KOPT-K1 (cell line): ENCODE measurements around the gene LIF.

Experiments used
- H3K27ac ChIP-seq: fragments of 200-600 bp; sonication (generic); 2 replicates; pipeline ENCODE4 v1.5.1; 2016; ENCODE audit warnings: antibody characterized with exemption, mild to moderate bottlenecking, low read depth, low read length; ENCODE audit not compliant: poor library complexity, severe bottlenecking
- H3K36me3 ChIP-seq: fragments of 200-600 bp; sonication (generic); 2 replicates; pipeline ENCODE4 v1.5.1; 2017; ENCODE audit warnings: antibody characterized with exemption, mild to moderate bottlenecking, low read length, moderate library complexity; ENCODE audit not compliant: insufficient read depth
- H3K9me3 ChIP-seq: fragments of 200-600 bp; sonication (generic); 2 replicates; pipeline ENCODE4 v1.5.1; 2017; ENCODE audit warnings: antibody characterized with exemption, low read length, mild to moderate bottlenecking; ENCODE audit not compliant: insufficient read depth, poor library complexity, severe bottlenecking

Gene LIF

GRCh38 chr22:30245985-30246813 lies at the start of gene LIF:
Gene LIF (minus strand): TSS chr22:30246759. CDS start chr22:30246695, 64 bp downstream.
- Histone ChIP-seq H3K9me3 (no peaks in the 10 kb centered on the region), H3K36me3 (peaks cover 11% of the 10 kb centered on the region; the same call in 1 of the 2 replicates), H3K27ac (peak within 1 kb of the TSS; percentile 76)

GRCh38 chr22:30296324-30296723 lies 49.8 kb upstream of the LIF start:
- peaks cover 97% of the 10 kb centered on the region for H3K36me3 ChIP-seq
- peak overlapping the region; percentile 72 for H3K27ac ChIP-seq

GRCh38 chr22:30295576-30295975 lies 49.0 kb upstream of the LIF start:
- Histone ChIP-seq H3K36me3 (peaks cover 95% of the 10 kb centered on the region), H3K9me3 (no peaks in the 10 kb centered on the region), H3K27ac (peak overlapping the region; percentile 72)

More at GRCh38 chr22:30296324-30296723, 49.8 kb upstream of the LIF start:
- H3K9me3 ChIP-seq: no peaks in the 10 kb centered on the region

GRCh38 chr22:30294830-30295229 lies 48.3 kb upstream of the LIF start:
- Histone ChIP-seq H3K27ac (no peak overlapping the region), H3K9me3 (no peaks in the 10 kb centered on the region), H3K36me3 (peaks cover 87% of the 10 kb centered on the region)

DNA sequence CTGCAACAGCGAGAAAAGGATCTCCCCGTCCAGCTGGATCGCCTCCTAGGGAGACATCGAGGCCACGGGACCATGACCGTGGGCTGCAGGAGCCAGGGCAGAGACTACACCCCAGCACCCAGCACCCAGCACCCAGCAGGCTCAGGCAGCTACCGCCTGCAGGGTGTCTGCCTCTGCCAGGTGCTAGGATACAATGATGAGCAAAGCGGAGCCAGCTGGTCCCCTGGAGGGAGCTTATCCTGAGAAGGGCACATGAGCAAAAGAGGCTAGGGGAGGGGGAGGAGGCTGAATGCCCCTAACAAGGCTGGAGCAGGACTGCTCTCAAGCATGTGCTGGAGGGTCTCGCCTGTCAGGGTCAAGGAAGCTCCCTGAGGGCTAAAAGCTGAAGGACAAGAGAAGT lies 47.5 kb upstream of the LIF start:
- Histone ChIP-seq H3K9me3 (no peaks in the 10 kb centered on the region), H3K36me3 (peaks cover 80% of the 10 kb centered on the region), H3K27ac (no peak overlapping the region)

GRCh38 chr22:30293026-30293425 lies 46.5 kb upstream of the LIF start:
- Histone ChIP-seq H3K36me3 (peaks cover 70% of the 10 kb centered on the region), H3K27ac (no peak overlapping the region)

GRCh38 chr22:30292069-30292970 lies 45.8 kb upstream of the LIF start:
- H3K27ac ChIP-seq: no peak overlapping the region
- peaks cover 62% of the 10 kb centered on the region for H3K36me3 ChIP-seq
- H3K9me3 ChIP-seq: no peaks in the 10 kb centered on the region

More at GRCh38 chr22:30293026-30293425, 46.5 kb upstream of the LIF start:
- no peaks in the 10 kb centered on the region for H3K9me3 ChIP-seq

DNA sequence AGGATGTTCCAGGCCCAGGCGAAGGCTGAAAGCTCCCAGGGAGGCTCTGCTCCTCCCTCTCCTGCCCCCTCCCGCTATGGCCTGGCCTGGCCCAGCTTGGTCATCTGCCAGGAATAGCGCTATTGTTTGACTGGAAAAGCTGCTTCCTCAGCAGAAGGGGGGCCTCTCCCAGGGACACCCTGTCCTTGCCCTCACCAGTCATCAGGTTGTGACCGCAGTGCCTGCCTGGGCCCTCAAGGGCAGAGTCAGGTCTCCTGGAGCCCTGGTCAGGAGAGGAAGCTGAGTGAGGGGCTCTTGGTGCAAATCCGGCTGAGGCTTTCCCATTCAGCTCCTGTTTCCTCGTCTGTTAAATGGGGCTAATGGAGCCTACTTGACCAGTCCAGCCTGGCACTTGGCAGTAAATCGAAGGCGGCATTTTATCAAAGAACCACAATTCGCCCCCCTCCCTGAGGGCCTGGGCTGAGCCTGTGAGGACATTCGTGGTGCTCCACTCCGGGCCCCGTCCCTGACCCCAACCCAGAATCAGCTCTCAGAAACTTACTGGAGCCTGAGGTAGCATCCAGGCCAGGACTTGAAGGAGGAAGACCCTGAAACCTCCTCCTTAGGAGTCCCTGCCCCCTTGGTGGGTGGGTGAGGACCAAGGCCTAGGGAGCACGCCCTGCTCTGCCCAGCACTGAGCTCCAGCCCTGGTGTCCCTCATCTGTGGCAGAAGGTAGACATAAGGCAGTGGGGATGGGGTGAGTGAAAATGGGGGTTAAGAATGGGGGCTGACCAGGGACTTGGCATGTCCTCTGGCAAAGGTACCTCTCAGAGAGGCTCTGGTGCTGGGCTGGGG lies 44.7 kb upstream of the LIF start:
- no peaks in the 10 kb centered on the region for H3K9me3 ChIP-seq
- peaks cover 55% of the 10 kb centered on the region for H3K36me3 ChIP-seq
- peak overlapping the region; percentile 79 for H3K27ac ChIP-seq

DNA sequence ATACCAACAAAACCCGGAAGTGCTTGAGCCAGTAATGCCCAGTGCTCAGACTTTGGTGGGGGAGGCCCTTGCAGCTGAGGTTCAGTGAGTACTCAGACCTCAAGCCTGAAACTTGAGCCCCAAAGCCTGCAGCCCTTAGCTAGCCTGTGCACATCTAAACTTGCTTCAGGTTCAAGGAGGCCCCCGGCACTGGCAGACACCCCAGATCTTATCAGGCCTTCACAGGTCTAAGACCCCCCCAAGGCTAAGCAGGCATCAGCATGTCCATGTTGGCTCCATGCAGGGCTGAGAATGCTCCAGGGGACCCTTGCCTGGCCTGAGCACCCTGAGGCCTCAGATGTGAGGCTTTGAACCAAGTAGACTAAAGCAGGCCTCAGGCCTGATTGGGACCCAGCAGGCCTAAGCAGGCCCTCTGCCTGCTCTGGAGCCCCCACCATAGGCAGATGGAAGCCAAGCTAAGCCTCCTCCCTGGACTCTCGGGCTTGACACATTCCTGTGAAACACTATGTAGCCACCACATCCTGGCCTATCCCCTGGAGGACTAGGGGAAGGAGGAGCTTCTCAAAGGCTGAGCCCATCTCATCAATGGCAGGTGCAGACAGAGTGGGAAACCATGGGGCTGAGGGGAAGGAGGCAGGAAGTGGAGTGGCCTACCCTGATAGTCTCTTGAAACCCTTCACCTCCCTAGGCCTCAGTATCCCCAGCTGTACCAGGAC lies 43.9 kb upstream of the LIF start:
- Histone ChIP-seq H3K27ac (peak overlapping the region; percentile 79), H3K36me3 (peaks cover 47% of the 10 kb centered on the region), H3K9me3 (no peaks in the 10 kb centered on the region)

DNA sequence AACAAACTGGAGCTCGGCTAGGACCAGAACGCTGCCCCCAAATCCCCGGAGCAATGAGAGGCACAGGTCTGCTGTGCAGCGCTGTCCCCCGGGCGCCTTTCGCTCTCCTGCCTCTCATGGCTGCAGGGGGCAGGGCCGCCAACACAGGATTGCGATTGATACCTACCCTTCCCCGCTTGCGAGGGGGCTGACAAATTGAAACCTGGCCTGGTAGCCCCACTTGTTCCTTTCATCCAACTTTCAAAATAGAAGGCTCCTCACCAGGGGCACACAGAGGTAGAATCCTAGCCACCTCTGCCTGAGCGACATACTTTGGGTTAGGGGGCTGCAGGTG lies 43.4 kb upstream of the LIF start:
- peaks cover 42% of the 10 kb centered on the region for H3K36me3 ChIP-seq
- no peaks in the 10 kb centered on the region for H3K9me3 ChIP-seq
- peak overlapping the region; percentile 79 for H3K27ac ChIP-seq

DNA sequence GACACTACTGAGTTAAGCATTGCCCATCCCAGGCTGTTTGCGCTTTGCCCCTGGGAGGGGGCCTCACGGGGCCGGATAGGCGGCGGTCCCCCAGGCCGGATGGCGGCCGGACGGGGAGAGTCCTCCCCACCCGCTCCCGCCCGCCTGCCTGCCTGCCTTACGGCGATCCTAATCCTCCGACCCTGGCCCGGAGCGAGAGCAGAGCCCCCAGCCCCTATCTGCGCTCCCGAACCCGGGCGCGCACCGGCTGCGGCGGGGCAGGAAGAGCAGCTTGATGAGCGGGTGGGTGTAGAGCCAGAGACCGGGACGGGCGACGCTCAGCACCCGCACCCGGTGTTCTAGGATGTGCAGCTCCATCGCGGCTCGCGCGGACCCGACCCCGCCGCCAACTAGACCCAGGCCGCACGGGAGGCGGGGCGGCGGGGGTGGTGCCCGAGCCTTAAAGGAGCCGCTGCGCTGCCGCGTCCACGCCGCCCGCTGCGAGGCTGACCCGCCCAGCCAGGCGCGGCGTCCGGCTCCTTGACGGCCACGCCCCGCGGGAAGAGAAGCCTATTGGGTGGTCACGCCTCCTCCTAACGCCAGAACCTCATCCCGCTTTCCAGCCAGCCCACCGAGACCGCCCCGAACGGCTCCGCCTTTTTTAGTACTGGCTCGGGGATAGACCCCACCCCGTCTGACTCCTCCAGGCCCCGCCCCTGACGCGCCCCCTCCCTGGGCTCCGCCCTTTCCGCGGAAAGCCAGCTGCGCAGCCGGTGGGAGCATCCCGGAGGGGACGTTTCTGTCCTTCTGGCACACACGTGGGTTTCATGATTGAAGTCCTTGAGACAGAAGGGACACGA lies 42.8 kb upstream of the LIF start, which contains the start of gene CASTOR1:
Gene CASTOR1, minus strand, starts transcription at position 365 of the 839 bp plus-strand sequence. Its CDS starts 8 bp downstream, at position 357.
- H3K27ac ChIP-seq: peak within 1 kb of the TSS; percentile 79
- peaks cover 36% of the 10 kb centered on the region for H3K36me3 ChIP-seq
- H3K9me3 ChIP-seq: no peaks in the 10 kb centered on the region

DNA sequence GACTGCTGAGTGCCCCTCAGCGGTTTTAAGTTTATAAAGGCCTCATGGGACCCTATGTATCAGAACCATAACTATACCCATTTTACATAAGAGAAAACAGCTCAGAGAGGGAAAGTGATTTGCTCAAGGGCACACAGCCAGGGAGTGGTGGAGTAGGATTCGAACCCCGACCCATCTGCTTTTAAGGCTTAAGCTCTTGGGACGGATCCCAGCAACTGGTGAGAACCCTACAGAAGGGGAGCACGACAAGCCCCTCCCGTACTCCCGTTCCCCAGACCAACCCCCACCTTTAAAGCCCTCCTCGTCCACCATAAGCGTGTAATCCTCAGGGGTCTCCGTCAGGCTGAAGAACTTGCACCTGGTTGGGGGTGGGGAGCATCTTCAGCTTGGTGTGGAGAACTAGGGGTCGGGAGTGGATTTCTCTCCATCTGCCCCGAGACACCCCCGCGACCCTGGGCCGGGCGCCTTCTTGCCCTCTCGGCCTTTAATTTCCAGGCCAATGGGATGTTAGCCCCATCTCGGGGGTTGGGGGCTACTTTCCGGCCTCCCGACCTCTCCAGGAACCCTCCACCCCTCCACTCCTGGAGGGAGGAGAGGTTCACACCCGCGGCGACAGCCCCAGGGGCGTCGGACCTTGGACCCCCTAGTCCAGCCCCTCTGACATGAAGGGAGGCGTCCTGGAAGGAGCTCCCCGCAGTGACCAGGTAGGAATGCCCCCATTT lies 42.0 kb upstream of the LIF start:
- H3K27ac ChIP-seq: peak overlapping the region; percentile 79
- H3K36me3 ChIP-seq: peaks cover 28% of the 10 kb centered on the region
- H3K9me3 ChIP-seq: no peaks in the 10 kb centered on the region
